Measurements from ENCODE around the gene UGT3A2.

GRCh38 chr5:36099748-36100147 lies 33.1 kb upstream of the UGT3A2 start:
- TF ChIP-seq CTCF (IDR thresholded peaks at IDR 0.05) (no peak), POLR2A (IDR thresholded peaks at IDR 0.05) (no peak)
